GM19099 (cell line): ENCODE results near the gene EIF2AK3.

Source experiments
- POLR2A ChIP-seq: IDR thresholded peaks from 3 replicates; pipeline ENCODE4 v1.6.1; 2011; ENCODE audit warnings: low read depth; ENCODE audit not compliant: insufficient read length; ENCODE audit errors: extremely low read depth

EIF2AK3 gene

DNA sequence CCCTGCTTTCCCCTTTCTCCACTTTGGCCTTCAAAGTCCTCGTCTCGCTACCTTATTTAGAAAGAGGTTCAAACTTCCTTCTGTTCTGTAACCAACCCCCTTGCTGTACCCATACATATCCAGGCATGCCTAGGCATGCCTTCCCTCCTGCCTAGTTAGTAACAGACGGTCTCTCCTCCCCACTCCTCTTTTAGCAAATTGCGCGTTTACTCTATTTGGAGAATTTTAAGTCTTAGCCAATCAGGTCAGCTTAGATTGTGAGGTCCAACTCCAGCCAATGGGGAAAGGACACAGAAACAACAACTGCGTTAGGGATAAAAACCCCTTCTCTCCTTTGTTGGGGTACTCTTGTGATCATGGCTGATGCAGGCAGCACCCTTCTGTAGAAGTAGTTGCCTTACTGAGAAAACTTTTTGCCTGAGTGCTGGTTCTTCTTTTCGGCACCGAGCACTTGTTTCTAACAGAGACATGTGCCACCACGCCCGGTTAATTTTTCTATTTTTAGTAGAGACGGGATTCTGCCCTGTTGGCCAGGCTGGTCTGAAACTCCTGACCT lies 88.8 kb downstream of the EIF2AK3 start:
- no peak for TF ChIP-seq POLR2A

- no peak for TF ChIP-seq POLR2A
Observed at GRCh38 chr2:88537640-88538039, 89.6 kb downstream of the EIF2AK3 start.

DNA sequence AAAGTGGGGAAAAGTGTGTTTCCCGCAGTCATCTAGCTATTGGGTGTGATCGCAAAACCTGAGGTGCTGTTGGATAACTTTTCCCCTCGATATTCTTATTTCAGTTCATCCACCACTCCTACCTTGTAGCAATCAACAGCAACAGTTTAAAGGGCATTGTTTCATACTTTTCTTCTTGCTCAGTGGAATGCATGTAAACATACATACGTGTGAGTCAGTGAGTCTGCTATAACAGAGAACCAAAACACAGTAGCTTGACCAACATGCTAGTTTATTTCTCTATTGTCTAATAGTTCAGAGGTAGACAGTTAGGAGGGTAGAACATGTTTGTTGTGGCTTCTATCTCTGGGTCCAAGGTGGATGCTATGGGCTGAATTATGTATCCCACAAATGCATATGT lies 97.2 kb downstream of the EIF2AK3 start:
- TF ChIP-seq POLR2A = no peak

DNA sequence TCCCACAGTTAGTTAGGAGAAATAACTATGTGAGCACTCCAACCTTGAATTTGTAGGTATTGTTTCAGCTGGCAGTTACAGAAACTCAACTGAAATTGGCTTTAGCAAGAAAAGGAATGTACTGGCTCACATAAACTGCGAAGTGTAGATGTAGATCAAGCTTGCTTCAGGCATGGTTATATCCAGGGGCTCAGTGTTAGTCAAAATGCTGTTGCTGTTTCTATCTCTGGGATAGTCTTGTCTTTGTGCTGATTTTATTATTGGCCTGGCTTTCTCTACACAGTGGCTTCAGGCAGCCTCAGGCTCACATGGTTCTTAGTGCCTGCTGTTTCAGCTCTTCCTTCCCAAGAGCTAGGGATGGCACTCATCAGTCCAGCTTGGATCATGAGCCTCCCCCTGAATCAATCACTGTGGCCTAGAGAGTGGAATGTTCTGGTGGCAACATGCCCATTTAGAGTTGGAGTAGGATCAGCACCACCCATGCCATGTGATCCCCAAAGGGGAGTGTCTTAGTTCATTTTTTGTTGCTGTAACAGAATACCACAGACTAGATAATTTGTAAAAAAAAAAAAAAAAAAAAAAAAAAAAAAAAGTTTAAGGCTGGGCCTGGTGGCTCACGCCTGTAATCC lies 105.7 kb downstream of the EIF2AK3 start:
- TF ChIP-seq POLR2A = no peak

DNA sequence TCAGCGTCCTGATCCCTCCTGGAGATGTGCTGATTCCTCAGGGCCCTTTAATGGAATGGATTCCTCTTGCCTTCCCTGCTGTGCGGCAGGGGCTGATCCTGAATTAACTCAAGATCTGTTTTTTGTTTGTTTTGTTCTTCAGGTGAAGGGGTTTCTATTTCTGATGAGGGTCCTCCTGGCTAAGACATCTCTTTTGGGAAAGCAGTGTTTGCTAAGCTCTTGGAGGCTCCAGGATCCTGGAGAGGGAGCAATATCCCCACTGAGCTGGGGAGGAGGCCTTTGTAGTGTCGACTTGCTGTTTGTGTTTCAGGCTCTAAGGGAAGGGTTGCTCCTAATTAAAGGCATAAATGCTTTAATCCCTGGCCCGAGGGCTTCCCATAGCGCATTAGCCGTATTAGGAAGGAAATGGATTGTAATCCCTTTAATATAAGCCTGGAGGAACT lies 109.5 kb downstream of the EIF2AK3 start:
- TF ChIP-seq POLR2A = no peak
